HG02938 (cell line): Measurements from ENCODE around the gene IKBKE.

Source experiments
- ATAC-seq: cut with Tn5 transposase; IDR thresholded peaks from one replicate; pipeline ENCODE4 v1.9.1; 2021; ENCODE audit warnings: mild to moderate bottlenecking, moderate library complexity; ENCODE audit not compliant: unreplicated experiment

IKBKE gene

DNA sequence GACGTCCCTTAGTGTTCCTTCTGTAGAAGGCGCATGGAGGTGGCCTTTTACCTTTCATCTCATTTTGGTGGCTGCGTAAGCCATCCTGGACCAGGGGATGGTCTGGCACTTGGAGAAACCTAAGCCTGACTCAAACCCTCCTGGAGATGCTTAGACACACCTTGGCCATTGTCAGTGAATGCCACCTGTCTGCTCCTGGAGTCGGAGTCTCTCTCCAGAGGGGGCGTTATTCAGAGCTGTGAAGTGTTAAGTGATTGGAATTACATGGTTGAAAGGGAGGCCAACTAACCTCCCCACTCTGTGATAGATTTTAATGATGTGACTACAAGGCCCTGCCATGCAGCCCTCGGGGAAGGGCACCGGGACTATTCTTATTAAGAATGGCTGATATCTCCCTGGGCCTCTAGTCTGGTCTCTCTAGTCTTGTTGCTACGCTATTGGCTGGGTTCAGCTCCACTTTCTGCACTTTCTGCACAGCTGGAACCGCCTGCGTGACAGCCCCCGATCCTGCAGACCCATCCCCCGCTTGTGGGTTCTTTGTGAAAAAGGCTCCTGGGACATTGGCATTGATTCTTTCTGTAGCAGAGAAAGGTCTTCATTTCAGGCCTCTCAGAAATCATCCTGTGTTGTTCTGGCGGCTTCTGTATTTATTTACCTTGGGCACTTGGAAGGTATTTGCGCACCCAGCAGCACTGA lies 41.2 kb downstream of the IKBKE start:
- ATAC-seq, result no peak

- no peak for ATAC-seq
Measured at GRCh38 chr1:206512058-206512850, 42.0 kb downstream of the IKBKE start.

GRCh38 chr1:206512851-206513180 lies 42.5 kb downstream of the IKBKE start:
- ATAC-seq, result no peak

GRCh38 chr1:206513312-206514111 lies 43.2 kb downstream of the IKBKE start:
- no peak for ATAC-seq

DNA sequence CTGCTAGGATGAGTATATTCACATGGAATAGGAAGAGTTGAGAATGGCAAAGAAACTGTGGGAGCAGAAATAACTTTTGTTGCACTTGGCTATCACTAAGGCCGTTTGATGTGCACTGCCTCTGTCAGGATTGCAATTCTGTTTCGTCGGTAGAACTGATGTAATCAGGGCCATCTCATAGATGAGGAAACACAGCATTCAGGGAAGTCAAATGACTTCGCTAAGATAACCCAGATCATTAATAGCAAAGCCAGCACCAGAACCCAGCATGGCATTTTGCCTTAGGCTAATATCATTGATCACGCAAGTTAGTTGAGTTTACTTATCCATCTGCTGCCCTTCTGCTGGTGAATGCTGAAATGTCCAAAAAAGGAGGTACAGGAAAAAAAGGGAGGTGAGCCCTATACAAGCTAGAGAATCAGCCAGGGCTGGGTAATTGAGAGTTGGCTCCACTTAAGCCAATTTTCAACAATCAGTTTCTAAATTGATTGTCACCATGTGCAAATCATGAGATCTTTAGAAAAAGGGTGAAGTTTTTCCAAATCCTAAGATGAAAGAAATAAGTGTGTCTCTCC lies 44.6 kb downstream of the IKBKE start:
- ATAC-seq, result no peak

DNA sequence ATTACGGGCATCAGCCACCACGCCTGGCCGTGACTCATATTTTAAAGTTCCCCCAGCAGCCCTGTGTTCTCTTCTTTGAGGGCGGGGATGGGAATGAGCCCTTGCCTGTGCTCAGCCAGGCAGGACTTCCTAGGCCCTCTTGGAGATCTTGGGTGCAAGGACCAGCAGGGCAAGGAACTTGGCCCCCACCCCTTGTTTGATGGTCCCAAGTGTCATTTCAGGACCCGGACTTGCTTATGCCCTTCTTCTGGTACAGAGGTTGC lies 46.4 kb downstream of the IKBKE start:
- no peak for ATAC-seq

- ATAC-seq, result no peak
Measured at GRCh38 chr1:206517784-206518183, 47.5 kb downstream of the IKBKE start.

DNA sequence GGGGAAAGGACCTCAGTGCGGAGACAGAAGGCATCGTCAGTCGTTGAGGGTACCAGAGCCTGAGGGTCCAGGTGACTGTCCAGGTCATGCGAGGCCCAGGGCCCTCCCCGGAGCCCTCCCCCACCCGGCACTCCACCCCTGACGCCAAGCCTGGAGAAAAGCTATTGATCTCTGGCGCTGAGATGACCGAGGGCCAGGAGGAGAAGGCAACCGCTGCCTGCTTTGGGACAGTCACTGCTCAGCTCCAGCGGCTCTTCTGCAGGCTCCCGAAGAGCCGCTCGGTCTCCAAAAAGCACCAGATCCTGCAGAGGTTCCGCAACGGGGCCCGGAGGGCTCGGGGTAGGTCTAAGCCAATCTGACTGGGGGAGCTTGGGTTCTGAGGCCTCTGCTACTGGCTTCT lies 47.9 kb downstream of the IKBKE start:
- ATAC-seq, result no peak

DNA sequence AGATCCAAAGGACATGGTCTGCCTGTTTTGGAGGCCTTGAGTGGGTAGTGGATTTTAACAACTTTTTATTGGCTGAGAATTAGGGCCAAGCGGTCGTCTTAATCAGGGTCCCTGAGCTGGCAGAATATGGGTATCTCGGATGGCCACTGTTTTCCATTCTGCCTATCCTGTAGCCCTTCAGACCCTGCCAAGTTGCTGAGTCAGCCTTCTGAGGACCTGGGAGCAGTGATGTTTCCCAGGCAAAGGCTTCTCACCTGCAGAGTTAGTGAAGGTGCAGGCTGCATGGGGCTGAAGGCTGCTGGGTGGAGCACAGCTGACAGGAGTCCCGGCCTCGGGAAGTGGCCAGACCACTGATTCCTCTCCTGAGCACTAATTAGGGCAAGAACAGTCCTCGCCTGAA lies 48.5 kb downstream of the IKBKE start:
- no peak for ATAC-seq

DNA sequence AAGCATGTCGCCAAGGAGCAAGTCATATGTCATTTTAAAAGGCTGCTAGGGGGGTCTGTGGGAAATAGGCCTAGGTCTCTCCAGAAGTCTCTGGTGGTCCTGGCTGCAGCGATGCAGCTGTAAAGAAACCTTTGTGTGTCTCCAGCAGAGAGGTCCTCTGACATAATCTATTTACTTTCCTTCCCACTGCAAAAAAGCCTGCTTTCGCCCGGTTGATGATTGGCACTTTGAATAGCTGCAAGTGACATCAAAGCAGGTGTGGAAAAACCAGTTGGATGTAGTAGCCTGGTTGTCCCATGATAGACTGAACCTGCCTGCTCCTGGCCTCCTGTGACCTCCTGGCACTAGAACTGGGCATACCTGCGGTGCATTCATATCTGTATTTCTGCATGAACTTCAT lies 50.9 kb downstream of the IKBKE start:
- ATAC-seq, result no peak

GRCh38 chr1:206521694-206522402 lies 51.6 kb downstream of the IKBKE start:
- ATAC-seq, result no peak

DNA sequence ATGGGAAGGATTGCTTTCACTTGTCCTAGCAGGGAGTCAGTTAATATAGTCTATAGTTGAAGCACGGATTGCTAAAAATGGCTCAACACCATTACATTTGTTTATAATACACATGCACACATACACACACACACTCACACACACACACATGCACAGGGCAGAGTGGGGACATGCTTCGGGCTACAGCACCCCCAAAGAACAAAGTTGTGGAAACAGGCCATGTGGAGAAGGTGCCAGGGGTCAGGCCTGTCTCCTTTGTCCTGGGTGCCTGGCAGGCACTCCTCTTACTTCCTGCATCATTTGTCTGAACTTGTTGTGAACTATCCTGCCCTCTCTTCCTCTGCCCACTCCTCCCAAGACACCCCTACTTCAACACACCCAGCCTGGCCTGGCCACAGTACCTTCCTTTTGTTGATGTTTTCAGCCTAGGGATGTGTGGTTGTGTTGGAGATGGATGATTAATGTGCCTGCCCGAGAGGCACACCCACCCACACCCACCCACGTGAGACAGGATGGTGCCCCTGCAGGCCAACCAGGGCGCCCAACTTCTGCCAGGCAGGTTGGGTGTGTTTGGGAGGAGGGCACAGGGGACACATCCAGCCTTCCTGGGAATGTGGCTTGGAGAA lies 54.6 kb downstream of the IKBKE start:
- no peak for ATAC-seq

GRCh38 chr1:206526064-206526911 lies 56.0 kb downstream of the IKBKE start:
- no peak for ATAC-seq

DNA sequence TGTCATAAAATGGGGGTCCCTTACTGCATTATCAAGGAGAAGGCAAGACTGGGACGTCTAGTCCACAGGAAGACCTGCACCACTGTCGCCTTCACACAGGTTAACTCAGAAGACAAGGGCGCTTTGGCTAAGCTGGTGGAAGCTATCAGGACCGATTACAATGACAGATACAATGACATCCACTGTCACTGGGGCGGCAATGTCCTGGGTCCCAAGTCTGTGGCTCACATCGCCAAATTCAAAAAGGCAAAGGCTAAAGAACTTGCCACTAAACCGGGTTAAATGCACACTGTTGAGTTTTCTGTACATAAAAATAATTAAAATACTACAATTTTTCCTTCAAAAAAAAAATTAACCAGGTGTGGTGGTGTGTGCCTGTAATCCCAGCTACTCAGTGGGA lies 59.1 kb downstream of the IKBKE start:
- no peak for ATAC-seq

DNA sequence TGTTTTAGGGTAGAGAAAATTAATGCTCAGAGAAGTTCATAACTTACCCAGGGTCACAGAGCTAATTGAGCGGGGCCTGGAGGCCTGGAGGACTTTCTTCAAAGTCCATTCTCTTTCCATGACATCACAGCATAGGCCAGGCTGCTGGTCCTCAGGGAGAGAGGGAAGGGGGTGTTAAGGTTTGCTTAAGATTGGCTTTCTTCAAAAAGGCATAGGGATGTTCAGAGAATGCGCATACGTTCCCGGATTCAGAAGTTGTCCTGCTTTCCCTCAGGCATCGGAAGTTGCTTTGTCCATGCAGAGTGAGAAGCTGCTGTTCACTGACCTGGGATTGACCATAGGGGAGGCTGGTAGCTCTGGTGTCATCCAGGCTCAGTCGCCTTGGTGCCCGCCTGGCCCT lies 62.1 kb downstream of the IKBKE start:
- no peak for ATAC-seq

DNA sequence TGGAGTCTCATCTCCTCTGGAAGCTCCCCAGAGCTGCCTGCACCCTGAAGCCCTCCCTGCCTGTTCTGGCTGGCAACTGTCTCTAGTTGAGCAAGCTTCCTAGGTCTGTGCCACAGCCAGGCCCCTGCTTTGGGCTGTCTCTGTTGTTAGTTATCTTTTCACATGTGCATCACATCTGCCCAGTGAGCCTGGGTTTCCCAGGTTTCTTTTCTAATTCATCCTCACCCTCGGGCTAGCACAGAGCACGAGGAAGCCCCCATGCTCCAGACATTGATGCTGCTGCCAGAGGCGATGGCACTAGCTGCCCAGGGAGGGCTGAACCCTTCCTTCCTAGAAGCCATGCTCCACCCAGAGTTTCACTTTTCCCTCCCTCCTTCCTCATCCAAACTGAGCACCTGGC lies 64.3 kb downstream of the IKBKE start:
- no peak for ATAC-seq

- no peak for ATAC-seq
Measured at GRCh38 chr1:206535853-206536188, 65.5 kb downstream of the IKBKE start.

- ATAC-seq, result no peak
Measured at GRCh38 chr1:206537141-206537540, 66.9 kb downstream of the IKBKE start.

DNA sequence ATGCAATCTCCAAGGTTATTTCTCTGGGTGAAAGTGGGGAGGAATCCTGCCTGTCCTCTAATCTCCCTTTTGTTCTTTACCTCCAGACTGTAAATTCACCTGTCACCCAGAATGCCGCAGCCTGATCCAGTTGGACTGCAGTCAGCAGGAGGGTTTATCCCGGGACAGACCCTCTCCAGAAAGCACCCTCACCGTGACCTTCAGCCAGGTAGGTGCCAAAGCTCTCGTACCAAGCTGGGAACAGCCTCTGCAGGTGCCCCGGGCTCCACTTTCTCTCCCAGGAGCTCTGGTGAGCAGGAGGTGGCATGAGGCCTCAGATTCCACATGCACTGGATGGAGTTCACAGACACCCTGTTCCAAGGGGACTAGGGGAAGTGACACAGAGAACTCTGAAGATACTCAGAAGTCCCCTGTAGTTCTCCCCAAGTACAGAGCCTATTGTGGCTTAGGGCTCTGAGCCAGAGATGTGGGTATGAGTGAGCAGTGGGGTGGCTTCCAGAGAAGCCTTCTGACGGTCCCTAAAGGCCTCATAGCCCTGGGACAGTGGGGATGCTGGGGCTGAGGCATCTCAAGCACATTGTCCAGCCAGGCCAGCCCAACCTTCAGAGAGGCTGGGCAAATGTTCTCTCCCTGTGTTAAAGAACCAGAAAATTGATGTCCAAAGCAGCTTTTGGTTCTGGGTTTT lies 68.0 kb downstream of the IKBKE start:
- ATAC-seq, result no peak
